ENCODE results near the gene RIPOR1.

RIPOR1 gene

GRCh38 chr16:67540756-67541155, 12.1 kb downstream of the RIPOR1 start:
- no peak for TF ChIP-seq CTCF (IDR thresholded peaks at IDR 0.05; ENCODE audit: insufficient read depth, low read depth, low read length, missing control alignments)
- DNase-seq (ENCODE audit: low read depth) = no peak
- no peak overlapping the region for H3K4me3 ChIP-seq (ENCODE audit: low read length)

- DNase-seq (ENCODE audit: low read depth) = peak; percentile 51
- H3K4me3 ChIP-seq (ENCODE audit: low read length) = no peak overlapping the region
- TF ChIP-seq CTCF (IDR thresholded peaks at IDR 0.05; ENCODE audit: insufficient read depth, low read depth, low read length, missing control alignments) = no peak
These were observed 13.0 kb downstream of the RIPOR1 start for GRCh38 chr16:67541391-67542263.

- TF ChIP-seq CTCF (IDR thresholded peaks at IDR 0.05; ENCODE audit: insufficient read depth, low read depth, low read length, missing control alignments) = no peak
- peak; percentile 59 for DNase-seq (ENCODE audit: low read depth)
These were observed 13.8 kb downstream of the RIPOR1 start for GRCh38 chr16:67542464-67542863.

GRCh38 chr16:67543036-67543435, 14.4 kb downstream of the RIPOR1 start:
- no peak overlapping the region for H3K4me3 ChIP-seq (ENCODE audit: low read length)
- DNase-seq (ENCODE audit: low read depth) = no peak
- TF ChIP-seq CTCF (IDR thresholded peaks at IDR 0.05; ENCODE audit: insufficient read depth, low read depth, low read length, missing control alignments) = no peak

More at GRCh38 chr16:67542464-67542863, 13.8 kb downstream of the RIPOR1 start:
- H3K4me3 ChIP-seq (ENCODE audit: low read length) = no peak overlapping the region

GRCh38 chr16:67543582-67543981, 15.0 kb downstream of the RIPOR1 start:
- no peak for TF ChIP-seq CTCF (IDR thresholded peaks at IDR 0.05; ENCODE audit: insufficient read depth, low read depth, low read length, missing control alignments)
- no peak overlapping the region for H3K4me3 ChIP-seq (ENCODE audit: low read length)
- no peak for DNase-seq (ENCODE audit: low read depth)

GRCh38 chr16:67544329-67544841, 15.8 kb downstream of the RIPOR1 start:
- no peak overlapping the region for H3K4me3 ChIP-seq (ENCODE audit: low read length)
- peak; percentile 61 for DNase-seq (ENCODE audit: low read depth)

More at GRCh38 chr16:67544329-67544841, 15.8 kb downstream of the RIPOR1 start:
- peak; percentile 11 for TF ChIP-seq CTCF (IDR thresholded peaks at IDR 0.05; ENCODE audit: insufficient read depth, low read depth, low read length, missing control alignments)
